ENCODE measurements around the gene MT1M. TPM values are rescaled to one million over a fixed set of nuclear protein-coding genes. Genes with fewer than 3 reads are reported as not detected.
"Not testable (repeated sequence)": the region's sequence is repeated elsewhere in the genome, so short reads cannot be mapped to it uniquely, and the experiment has no call there.

The MT1M gene
- total RNA-seq, 2 donors from 2014 or later: not detected

DNA sequence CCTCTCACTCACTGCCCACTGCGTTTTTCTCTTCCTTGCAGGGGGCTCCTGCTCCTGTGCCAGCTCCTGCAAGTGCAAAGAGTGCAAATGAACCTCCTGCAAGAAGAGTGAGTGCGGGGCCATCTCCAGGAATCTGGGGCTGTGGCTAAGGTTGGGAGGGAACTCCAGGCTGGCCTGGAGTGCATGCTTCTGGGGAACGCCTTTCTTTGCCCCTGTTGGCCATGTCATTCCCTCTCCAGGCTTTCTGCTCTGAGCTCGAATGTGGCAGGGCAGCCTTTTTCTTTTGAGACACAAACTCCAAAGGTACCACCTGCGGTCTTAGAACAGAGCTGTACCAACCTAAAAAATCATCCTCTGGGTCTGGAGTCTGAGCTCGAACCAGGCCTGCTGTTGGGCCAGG is 14.3 kb upstream of the MT1M start:
- H3K36me3 Mint-ChIP-seq: peaks cover 0 to 5% of the 10 kb centered on the region in 2 donors
- no peak overlapping the region for H3K27ac Mint-ChIP-seq
- peaks cover 0 to 7% of the 10 kb centered on the region in 2 donors for H3K9me3 Mint-ChIP-seq
- DNase-seq (ENCODE audit: low spot score in 2 of 2) (no peak), ATAC-seq (no peak)

DNA sequence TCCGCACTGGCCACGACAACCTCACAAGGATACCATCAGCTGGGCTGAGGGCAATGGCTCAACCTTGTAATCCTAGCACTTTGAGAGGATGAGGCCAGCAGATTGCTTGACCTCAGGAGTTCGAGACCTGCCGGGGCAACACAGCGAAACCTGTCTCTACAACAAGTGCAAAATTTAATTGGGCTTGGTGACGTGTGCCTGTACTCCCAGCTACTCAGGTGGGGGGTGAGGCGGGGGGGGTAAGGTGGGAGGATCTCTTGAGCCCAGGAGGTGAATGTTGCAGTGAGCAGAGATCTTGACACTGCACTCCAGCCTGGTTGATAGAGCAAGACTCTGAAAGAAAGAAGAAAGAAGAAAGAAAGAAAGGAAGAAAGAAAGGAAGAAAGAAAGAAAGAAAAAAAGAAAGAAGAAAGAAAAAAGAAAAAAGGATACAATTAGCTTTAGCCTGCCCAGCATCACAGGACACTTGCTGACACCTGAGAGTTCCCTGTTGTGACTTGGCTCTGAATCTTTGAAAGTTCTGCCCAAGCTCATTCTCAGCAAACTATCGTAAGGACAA is 12.0 kb upstream of the MT1M start:
- Mint-ChIP-seq H3K36me3 (peaks cover 0 to 6% of the 10 kb centered on the region in 2 donors), H3K9me3 (no peaks in the 10 kb centered on the region), H3K27ac (no peak overlapping the region)
- ATAC-seq (no peak), DNase-seq (ENCODE audit: low spot score in 2 of 2) (no peak)

DNA sequence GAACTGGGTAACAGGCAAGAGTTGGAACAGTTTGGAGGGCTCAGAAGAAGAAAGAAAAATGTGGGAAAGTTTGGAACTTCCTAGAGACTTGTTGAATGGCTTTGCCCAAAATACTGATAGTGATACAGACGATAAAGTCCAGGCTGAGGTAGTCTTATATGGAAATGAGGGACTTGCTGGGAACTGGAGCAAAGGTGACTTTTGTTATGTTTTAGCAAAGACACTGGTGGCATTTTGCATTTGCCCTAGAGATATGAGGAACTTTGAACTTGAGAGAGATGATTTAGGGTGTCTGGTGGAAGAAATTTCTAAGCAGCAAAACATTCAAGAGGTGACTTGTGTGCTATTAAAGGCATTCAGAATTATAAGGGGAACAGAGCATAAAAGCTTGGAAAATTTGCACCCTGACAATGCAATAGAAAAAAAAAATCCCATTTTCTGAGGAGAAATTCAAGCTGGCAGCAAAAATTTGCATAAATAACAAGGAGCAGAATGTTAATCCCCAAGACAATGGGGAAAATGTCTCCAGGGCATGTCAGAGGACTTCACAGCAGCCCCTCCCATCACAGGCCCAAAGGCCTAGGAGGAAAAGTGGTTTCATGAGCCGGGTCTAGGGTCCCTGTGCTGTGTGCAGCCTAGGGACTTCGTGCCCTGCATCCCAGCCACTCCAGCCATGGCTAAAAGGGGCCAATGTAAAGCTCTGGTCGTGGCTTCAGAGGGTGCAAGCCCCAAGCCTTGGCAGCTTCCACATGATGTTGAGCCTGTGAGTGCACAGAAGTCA is 10.6 kb upstream of the MT1M start:
- not testable (repeated sequence) for H3K9me3 Mint-ChIP-seq; ATAC-seq; DNase-seq (ENCODE audit: low spot score in 2 of 2); H3K27ac Mint-ChIP-seq
- H3K36me3 Mint-ChIP-seq: peaks cover 0 to 11% of the 10 kb centered on the region in 2 donors

- not testable (repeated sequence) for DNase-seq (ENCODE audit: low spot score in 2 of 2); H3K9me3 Mint-ChIP-seq; H3K27ac Mint-ChIP-seq; ATAC-seq
- peaks cover 0 to 11% of the 10 kb centered on the region in 2 donors for H3K36me3 Mint-ChIP-seq
These were observed 9.3 kb upstream of the MT1M start for GRCh38 chr16:56623184-56623583.

GRCh38 chr16:56623637-56624036 is 8.8 kb upstream of the MT1M start:
- DNase-seq (ENCODE audit: low spot score in 2 of 2) (no peak), ATAC-seq (no peak)
- Mint-ChIP-seq H3K9me3 (no peaks in the 10 kb centered on the region), H3K36me3 (peaks cover 0 to 11% of the 10 kb centered on the region in 2 donors), H3K27ac (no peak overlapping the region)

DNA sequence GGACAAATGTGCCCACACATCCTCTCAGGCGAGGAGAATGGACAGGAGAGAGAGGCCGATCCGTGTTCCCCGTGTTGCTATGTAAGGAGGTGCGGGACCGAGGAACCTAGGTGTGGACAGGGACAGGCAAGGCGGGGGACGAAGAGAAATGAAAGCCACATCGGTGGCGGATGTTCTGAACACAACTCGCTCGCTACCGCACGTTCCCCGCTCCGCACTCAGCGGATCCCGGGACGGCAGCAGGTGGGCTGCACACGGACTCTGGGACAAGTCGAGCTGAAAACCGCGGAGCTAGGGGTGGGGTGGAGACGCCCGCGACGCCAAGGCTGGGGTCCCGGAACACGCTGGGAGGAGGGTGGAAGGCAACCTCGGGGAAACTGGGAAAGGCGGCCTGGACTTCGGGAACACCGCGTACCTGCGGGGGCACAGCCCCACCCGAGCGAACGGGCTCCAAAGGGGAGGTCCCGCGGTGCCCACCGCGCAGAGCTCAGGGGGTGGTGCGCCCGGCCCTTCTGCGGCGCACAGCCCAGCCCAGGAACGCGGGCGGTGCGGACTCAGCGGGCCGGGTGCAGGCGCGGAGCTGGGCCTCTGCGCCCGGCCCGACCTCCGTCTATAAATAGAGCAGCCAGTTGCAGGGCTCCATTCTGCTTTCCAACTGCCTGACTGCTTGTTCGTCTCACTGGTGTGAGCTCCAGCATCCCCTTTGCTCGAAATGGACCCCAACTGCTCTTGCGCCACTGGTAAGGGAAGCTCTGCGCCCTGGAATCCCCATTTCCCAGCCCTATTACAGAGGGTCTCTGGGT is 7.1 kb upstream of the MT1M start, which contains the start of gene MT1E:
MT1E (plus strand) TSS at position 642 of the 803 bp plus-strand sequence; CDS start at position 713, 71 bp downstream.
- H3K36me3 Mint-ChIP-seq: peaks cover 0 to 11% of the 10 kb centered on the region in 2 donors
- peak; percentile 76 to 92 for ATAC-seq
- peak in 1 of 2 donors; percentile 55 for DNase-seq (ENCODE audit: low spot score in 2 of 2)
- no peaks in the 10 kb centered on the region for H3K9me3 Mint-ChIP-seq
- H3K27ac Mint-ChIP-seq: peak within 1 kb of the TSS in 1 of 2 donors; percentile 54

GRCh38 chr16:56625943-56626654 is 6.4 kb upstream of the MT1M start:
- H3K36me3 Mint-ChIP-seq: peaks cover 0 to 11% of the 10 kb centered on the region in 2 donors
- ATAC-seq: peak; percentile 27 to 67
- DNase-seq (ENCODE audit: low spot score in 2 of 2): no peak
- no peak overlapping the region for H3K27ac Mint-ChIP-seq
- H3K9me3 Mint-ChIP-seq: no peaks in the 10 kb centered on the region

DNA sequence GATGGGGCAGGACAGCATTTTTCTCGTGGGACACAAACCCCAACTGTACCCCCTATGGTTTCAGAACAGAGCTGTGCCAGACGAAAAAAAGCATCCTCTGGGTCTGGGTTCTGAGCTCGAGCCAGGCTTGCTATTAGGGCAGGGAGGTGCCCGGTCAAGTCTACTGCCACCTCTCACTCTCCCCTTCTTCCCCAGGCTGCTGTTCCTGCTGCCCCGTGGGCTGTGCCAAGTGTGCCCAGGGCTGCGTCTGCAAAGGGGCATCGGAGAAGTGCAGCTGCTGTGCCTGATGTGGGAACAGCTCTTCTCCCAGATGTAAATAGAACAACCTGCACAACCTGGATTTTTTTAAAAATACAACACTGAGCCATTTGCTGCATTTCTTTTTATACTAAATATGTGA is 5.8 kb upstream of the MT1M start:
- Mint-ChIP-seq H3K27ac (no peak overlapping the region), H3K36me3 (peaks cover 0 to 11% of the 10 kb centered on the region in 2 donors), H3K9me3 (no peaks in the 10 kb centered on the region)
- ATAC-seq (no peak), DNase-seq (ENCODE audit: low spot score in 2 of 2) (no peak)

DNA sequence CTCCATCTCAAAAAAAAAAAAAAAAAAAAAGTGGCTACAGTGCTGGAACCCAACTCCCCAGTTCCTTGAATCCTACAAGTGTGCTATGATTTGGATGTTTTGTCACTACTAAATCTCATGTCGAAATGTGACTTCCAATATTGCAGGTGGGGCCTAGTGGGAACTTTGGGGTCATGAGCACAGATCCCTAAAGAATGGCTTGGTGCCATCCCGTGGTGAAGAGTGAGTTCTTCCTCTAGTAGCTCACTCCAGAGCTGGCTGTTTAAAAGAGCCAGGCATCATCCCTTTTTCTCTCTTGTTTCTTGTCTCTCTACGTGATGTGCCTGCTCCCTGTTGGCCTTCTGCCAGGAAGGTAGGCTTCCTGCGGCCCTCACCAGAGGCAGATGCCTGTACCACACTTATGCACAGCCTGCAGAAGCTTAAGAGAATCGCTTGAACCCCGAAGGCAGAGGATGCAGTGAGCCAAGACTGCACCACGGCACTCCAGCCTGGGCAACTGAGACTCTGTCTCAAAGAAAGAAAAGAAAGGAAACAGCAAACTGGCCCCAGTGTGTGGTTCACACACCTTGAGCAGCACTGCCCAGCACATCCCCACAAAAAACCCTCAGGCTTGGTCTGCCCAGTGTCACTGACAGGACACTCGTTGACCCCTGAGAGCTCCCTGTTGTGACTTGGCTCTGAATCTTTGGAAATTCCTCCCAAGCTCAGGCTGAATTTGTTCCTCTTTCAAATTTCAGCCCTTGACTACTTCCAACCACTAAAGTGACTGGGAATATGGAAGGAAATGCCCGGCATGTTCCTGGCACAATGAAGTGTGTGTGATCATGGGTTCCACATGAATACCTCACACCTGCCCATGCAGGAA is 3.7 kb upstream of the MT1M start:
- H3K27ac Mint-ChIP-seq: no peak overlapping the region
- DNase-seq (ENCODE audit: low spot score in 2 of 2) (no peak), ATAC-seq (no peak)
- peaks cover 0 to 14% of the 10 kb centered on the region in 2 donors for H3K36me3 Mint-ChIP-seq
- no peaks in the 10 kb centered on the region for H3K9me3 Mint-ChIP-seq

DNA sequence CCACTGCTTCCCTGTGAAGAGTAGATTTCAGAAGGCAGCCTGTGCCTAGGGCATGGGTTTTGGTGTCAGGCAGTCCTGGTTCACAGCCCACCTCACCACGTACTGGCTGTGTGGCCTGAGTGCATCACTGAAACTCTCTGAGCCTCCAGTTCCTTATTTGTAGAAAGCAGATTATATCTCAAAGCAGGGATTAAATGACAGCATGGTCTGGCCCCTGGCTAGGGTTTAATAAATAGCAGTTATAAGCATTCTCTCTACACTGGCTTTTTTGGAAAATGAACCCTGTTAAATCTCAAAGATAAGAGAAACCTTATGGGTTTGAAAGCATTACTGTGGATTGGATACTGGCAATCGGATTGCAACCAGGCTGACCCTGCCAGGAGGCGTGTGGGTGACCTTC is 2.9 kb upstream of the MT1M start:
- no peaks in the 10 kb centered on the region for H3K9me3 Mint-ChIP-seq
- ATAC-seq: no peak
- H3K27ac Mint-ChIP-seq: no peak overlapping the region
- DNase-seq (ENCODE audit: low spot score in 2 of 2): no peak
- peaks cover 0 to 19% of the 10 kb centered on the region in 2 donors for H3K36me3 Mint-ChIP-seq

DNA sequence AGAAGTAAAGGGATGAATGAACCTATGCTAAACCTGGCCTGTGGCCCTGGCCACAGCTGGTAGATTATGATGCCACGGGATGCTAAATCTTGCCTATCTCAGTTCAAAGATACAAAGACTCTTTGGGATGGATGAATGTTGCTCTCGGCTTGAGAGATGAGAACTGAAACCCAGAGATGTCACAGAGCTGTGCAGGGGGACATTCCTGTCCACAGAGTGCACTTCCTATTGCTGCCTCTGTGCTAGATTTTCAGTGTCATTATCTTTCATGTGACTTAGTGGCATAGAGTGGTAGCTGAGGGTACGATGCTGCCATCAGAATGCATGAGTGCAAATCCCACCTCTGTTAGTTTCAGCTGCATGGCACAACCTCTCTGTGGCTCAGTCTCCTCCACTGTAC is 2.3 kb upstream of the MT1M start:
- Mint-ChIP-seq H3K27ac (no peak overlapping the region), H3K9me3 (no peaks in the 10 kb centered on the region), H3K36me3 (peaks cover 5 to 20% of the 10 kb centered on the region in 2 donors)
- no peak for DNase-seq (ENCODE audit: low spot score in 2 of 2)
- ATAC-seq: peak in 1 of 2 donors; percentile 25

DNA sequence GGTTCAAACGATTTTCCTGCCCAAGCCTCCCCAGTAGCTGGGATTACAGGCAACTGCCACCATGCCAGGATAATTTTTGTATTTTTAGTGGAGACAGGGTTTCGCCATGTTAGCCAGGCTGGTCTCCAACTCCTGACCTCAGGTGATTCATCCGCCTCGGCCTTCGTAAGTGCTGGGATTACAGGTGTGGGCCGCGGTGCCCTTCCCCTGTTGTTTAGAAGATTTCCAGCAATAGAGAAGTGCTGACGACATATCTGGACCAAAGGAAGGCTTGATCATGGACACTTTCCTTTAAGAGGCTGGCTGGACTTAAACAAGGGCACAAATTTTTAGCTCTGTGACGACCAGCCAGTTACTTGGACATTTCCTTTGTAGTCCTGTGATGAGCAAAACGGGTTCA is 1.3 kb upstream of the MT1M start:
- Mint-ChIP-seq H3K9me3 (no peaks in the 10 kb centered on the region), H3K36me3 (peaks cover 5 to 14% of the 10 kb centered on the region in 2 donors), H3K27ac (no peak overlapping the region)
- ATAC-seq: no peak
- no peak for DNase-seq (ENCODE audit: low spot score in 2 of 2)

- Mint-ChIP-seq H3K9me3 (no peaks in the 10 kb centered on the region), H3K27ac (no peak overlapping the region), H3K36me3 (peaks cover 5 to 14% of the 10 kb centered on the region in 2 donors)
- ATAC-seq (no peak), DNase-seq (ENCODE audit: low spot score in 2 of 2) (no peak)
These were observed 665 bp upstream of the MT1M start for GRCh38 chr16:56631832-56632155.

DNA sequence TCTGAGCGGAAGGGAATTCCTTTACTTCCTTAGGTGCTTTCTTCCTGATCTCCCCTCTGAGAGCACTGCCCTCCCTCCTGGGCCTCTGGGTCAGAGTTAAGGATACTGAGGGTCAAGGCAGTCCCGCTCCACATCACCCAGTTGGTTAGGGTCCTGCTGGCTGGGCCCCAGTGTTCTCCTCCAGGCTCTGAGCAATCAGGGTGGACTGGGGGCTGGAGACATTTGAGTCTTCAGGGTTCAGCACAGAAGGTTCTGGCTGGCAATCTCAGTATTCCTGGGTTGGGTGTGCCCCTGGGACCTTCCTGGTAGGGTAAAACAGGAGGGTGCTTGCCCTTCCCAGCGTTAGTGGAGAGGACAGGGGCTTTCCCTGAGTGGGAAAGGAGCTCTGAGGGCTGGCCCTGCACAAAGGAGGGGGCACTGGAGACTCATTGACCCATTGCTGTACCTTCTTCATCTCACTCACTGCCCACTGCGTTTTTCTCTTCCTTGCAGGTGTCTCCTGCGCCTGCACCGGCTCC is 448 bp downstream of the MT1M start:
- ATAC-seq: no peak
- H3K27ac Mint-ChIP-seq: no peak overlapping the region
- H3K9me3 Mint-ChIP-seq: no peaks in the 10 kb centered on the region
- H3K36me3 Mint-ChIP-seq: peaks cover 5 to 17% of the 10 kb centered on the region in 2 donors
- DNase-seq (ENCODE audit: low spot score in 2 of 2): no peak

- H3K36me3 Mint-ChIP-seq: peaks cover 5 to 19% of the 10 kb centered on the region in 2 donors
- no peak for ATAC-seq
- H3K9me3 Mint-ChIP-seq: no peaks in the 10 kb centered on the region
- no peak overlapping the region for H3K27ac Mint-ChIP-seq
- DNase-seq (ENCODE audit: low spot score in 2 of 2): no peak
These were observed 1.1 kb downstream of the MT1M start for GRCh38 chr16:56633535-56633934.

Measured in activated naive CD4-positive, alpha-beta T cell treated with anti-CD3 and anti-CD28 coated beads, Interleukin-2, amount 50 U/mL, for 72 hours (primary cell).